ENCODE data around the gene KRTAP10-10. TPM values are rescaled to one million over a fixed set of nuclear protein-coding genes. Genes with fewer than 3 reads are reported as not detected.
"Not testable (repeated sequence)": the region's sequence is repeated elsewhere in the genome, so short reads cannot be mapped to it uniquely, and the experiment has no call there.

The KRTAP10-10 gene
- total RNA-seq, 4 donors from 2014 or later: not detected

- in situ Hi-C loops (cut with MboI; ENCODE audit: low sequenced_read_pairs in 4 of 4): no loop called here
- Histone ChIP-seq H3K27ac (no peak overlapping the region), H3K4me1 (no peaks in the 10 kb centered on the region), H3K9me3 (no peaks in the 10 kb centered on the region), H3K4me3 (no peak overlapping the region), H3K27me3 (peaks cover 28 to 52% (median 35%) of the 10 kb centered on the region in 3 donors), H3K36me3 (no peaks in the 10 kb centered on the region)
- TF ChIP-seq POLR2A (IDR thresholded peaks at IDR 0.05): no peak
- no peak for TF ChIP-seq CTCF (IDR thresholded peaks at IDR 0.05 in 4 of 5, conservative IDR thresholded peaks at IDR 0.05 in 1 of 5)
- ATAC-seq (no peak), DNase-seq (no peak)
- intact Hi-C loops (cut with DNase I; ENCODE audit: low total_unique reads): no loop called here
Observed at GRCh38 chr21:44596068-44596725, 41.0 kb upstream of the KRTAP10-10 start.

GRCh38 chr21:44598061-44598460, 39.1 kb upstream of the KRTAP10-10 start:
- Histone ChIP-seq H3K4me3 (no peak overlapping the region), H3K27ac (no peak overlapping the region), H3K9me3 (no peaks in the 10 kb centered on the region), H3K4me1 (no peaks in the 10 kb centered on the region), H3K27me3 (peaks cover 30 to 49% (median 48%) of the 10 kb centered on the region in 3 donors), H3K36me3 (no peaks in the 10 kb centered on the region)
- no peak for TF ChIP-seq CTCF (IDR thresholded peaks at IDR 0.05 in 4 of 5, conservative IDR thresholded peaks at IDR 0.05 in 1 of 5)
- TF ChIP-seq POLR2A (IDR thresholded peaks at IDR 0.05): no peak
- intact Hi-C loops (cut with DNase I; ENCODE audit: low total_unique reads) (no loop called here), in situ Hi-C loops (cut with MboI; ENCODE audit: low sequenced_read_pairs in 4 of 4) (no loop called here)
- no peak for DNase-seq
- ATAC-seq: no peak

- Histone ChIP-seq H3K36me3 (no peaks in the 10 kb centered on the region), H3K4me3 (no peak overlapping the region), H3K27ac (no peak overlapping the region), H3K4me1 (no peaks in the 10 kb centered on the region), H3K27me3 (peaks cover 21 to 54% (median 49%) of the 10 kb centered on the region in 3 donors), H3K9me3 (no peaks in the 10 kb centered on the region)
- intact Hi-C loops (cut with DNase I; ENCODE audit: low total_unique reads) (no loop called here), in situ Hi-C loops (cut with MboI; ENCODE audit: low sequenced_read_pairs in 4 of 4) (no loop called here)
- TF ChIP-seq CTCF (IDR thresholded peaks at IDR 0.05 in 4 of 5, conservative IDR thresholded peaks at IDR 0.05 in 1 of 5) (no peak), POLR2A (IDR thresholded peaks at IDR 0.05) (no peak)
- ATAC-seq (no peak), DNase-seq (no peak)
Observed at GRCh38 chr21:44599264-44600029, 37.7 kb upstream of the KRTAP10-10 start.

- ATAC-seq; in situ Hi-C loops (cut with MboI; ENCODE audit: low sequenced_read_pairs in 4 of 4); H3K36me3 ChIP-seq; H3K27ac ChIP-seq; H3K4me1 ChIP-seq; H3K4me3 ChIP-seq; DNase-seq; H3K9me3 ChIP-seq; intact Hi-C loops (cut with DNase I; ENCODE audit: low total_unique reads): not testable (repeated sequence)
- peaks cover 18 to 51% (median 45%) of the 10 kb centered on the region in 3 donors for H3K27me3 ChIP-seq
Observed at GRCh38 chr21:44600118-44600978, 36.8 kb upstream of the KRTAP10-10 start, which contains the start of gene KRTAP10-7. TSS of gene KRTAP10-7 (plus strand) at chr21:44600597. CDS start at chr21:44600622, 25 bp downstream.

GRCh38 chr21:44601091-44601490, 36.1 kb upstream of the KRTAP10-10 start:
- peaks cover 18 to 49% (median 39%) of the 10 kb centered on the region in 3 donors for H3K27me3 ChIP-seq

More at GRCh38 chr21:44601091-44601490, 36.1 kb upstream of the KRTAP10-10 start:
- in situ Hi-C loops (cut with MboI; ENCODE audit: low sequenced_read_pairs in 4 of 4); DNase-seq; H3K36me3 ChIP-seq; ATAC-seq; H3K4me1 ChIP-seq; H3K27ac ChIP-seq; H3K9me3 ChIP-seq; intact Hi-C loops (cut with DNase I; ENCODE audit: low total_unique reads); H3K4me3 ChIP-seq: not testable (repeated sequence)
